SK-N-SH (cell line): ENCODE results near the gene MEOX1. TPM values are rescaled to one million over a fixed set of nuclear protein-coding genes. Genes with fewer than 3 reads are reported as not detected.

Source experiments
- CTCF ChIA-PET: fragments of 300-600, 350-600 bp; formaldehyde crosslinking; extraction: SDS; loops from one replicate; lab custom pipeline; 2021; lab: Yijun Ruan, JAX
- POLR2A ChIA-PET: fragments of 350-600 bp; sonication (Branson Sonifier 250); formaldehyde crosslinking; extraction: SDS; loops from one replicate; lab custom pipeline; 2020; ENCODE audit warnings: antibody characterized with exemption, inconsistent platforms; lab: Yijun Ruan, JAX
- DNase-seq: peaks from one replicate; pipeline ENCODE4 v3.0.0; 2012
- H2AFZ ChIP-seq: fragments of 200-600 bp; sonication (generic); 2 replicates; pipeline ENCODE4 v1.8.1; 2016; ENCODE audit warnings: antibody characterized with exemption, mild to moderate bottlenecking, low read depth
- H3F3A ChIP-seq: fragments of 200-600 bp; sonication (generic); replicated peaks from 2 replicates; pipeline ENCODE3; 2016; ENCODE audit warnings: antibody characterized with exemption, mild to moderate bottlenecking; ENCODE audit not compliant: insufficient read depth
- H3K27ac ChIP-seq, 2 experiments: fragments of 200-500 bp in 1 of 2; fragments of 200-600 bp in 1 of 2; sonication (Bioruptor generic) in 1 of 2; sonication (generic), shearing (Covaris generic) in 1 of 2; 2 replicates each; pipeline versions ENCODE4 v1.5.1 to v1.6.1; 2014 to 2016; ENCODE audit warnings: low read depth in 2 of 2, inconsistent platforms in 1 of 2, low read length in 1 of 2, mild to moderate bottlenecking in 1 of 2, mixed read lengths in 1 of 2
- H3K27me3 ChIP-seq: fragments of 200-600 bp; sonication (generic), shearing (Covaris generic); 2 replicates; pipeline ENCODE4 v1.6.1; 2016; ENCODE audit warnings: mixed run types; ENCODE audit not compliant: insufficient read depth
- H3K36me3 ChIP-seq, 2 experiments: fragments of 200-500 bp in 1 of 2; fragments of 200-600 bp in 1 of 2; sonication (Bioruptor generic) in 1 of 2; sonication (generic) in 1 of 2; replicated peaks in 1 of 2; 2 replicates each; pipeline versions ENCODE3 to v1.5.1; 2014 to 2016; ENCODE audit warnings: low read length in 1 of 2, mild to moderate bottlenecking in 1 of 2; ENCODE audit not compliant: insufficient read depth in 2 of 2, control insufficient read depth in 1 of 2
- H3K4me1 ChIP-seq, 2 experiments: fragments of 200-500 bp in 1 of 2; fragments of 200-600 bp in 1 of 2; sonication (Bioruptor generic) in 1 of 2; sonication (generic), shearing (Covaris generic) in 1 of 2; 2 replicates each; pipeline versions ENCODE4 v1.5.1 to v1.6.1; 2014 to 2016; ENCODE audit warnings: low read depth in 1 of 2, low read length in 1 of 2, mixed run types in 1 of 2; ENCODE audit not compliant: insufficient read depth in 2 of 2, control insufficient read depth in 1 of 2
- H3K4me2 ChIP-seq: fragments of 200-600 bp; sonication (generic), shearing (Covaris generic); 2 replicates; pipeline ENCODE4 v1.6.1; 2017; ENCODE audit warnings: mixed run types
- H3K4me3 ChIP-seq, 2 experiments: fragments of 200-500 bp in 1 of 2; fragments of 200-600 bp in 1 of 2; sonication (Bioruptor generic) in 1 of 2; sonication (generic), shearing (Covaris generic) in 1 of 2; 2 replicates each; pipeline versions ENCODE4 v1.5.1 to v1.8.1; 2014 to 2016; ENCODE audit warnings: low read depth in 2 of 2, inconsistent platforms in 1 of 2, low read length in 1 of 2, mild to moderate bottlenecking in 1 of 2, mixed read lengths in 1 of 2, moderate library complexity in 1 of 2
- H3K79me2 ChIP-seq: fragments of 200-600 bp; sonication (generic); 2 replicates; pipeline ENCODE4 v1.8.1; 2017; ENCODE audit warnings: mild to moderate bottlenecking; ENCODE audit not compliant: insufficient read depth
- H3K9ac ChIP-seq: fragments of 200-600 bp; sonication (generic); 2 replicates; pipeline ENCODE4 v1.6.1; 2017; ENCODE audit warnings: mixed run types
- H3K9me2 ChIP-seq: fragments of 200-600 bp; sonication (generic); 2 replicates; pipeline ENCODE4 v1.6.1; 2017; ENCODE audit warnings: mixed run types
- H3K9me3 ChIP-seq: fragments of 200-600 bp; sonication (generic); 2 replicates; pipeline ENCODE4 v1.6.1; 2017; ENCODE audit warnings: mixed run types, mild to moderate bottlenecking, moderate library complexity
- H4K20me1 ChIP-seq: fragments of 200-600 bp; sonication (generic); 2 replicates; pipeline ENCODE4 v1.6.1; 2017; ENCODE audit warnings: mild to moderate bottlenecking, mixed run types; ENCODE audit not compliant: insufficient read depth
- CHD2 ChIP-seq: fragments of 150-350 bp; IDR thresholded peaks from 2 replicates; pipeline ENCODE4 v1.6.1; 2018; ENCODE audit warnings: low read length; ENCODE audit not compliant: partially characterized antibody
- EP300 ChIP-seq, 2 experiments: IDR thresholded peaks; 2 replicates each; pipeline versions ENCODE4 v1.4.0 to v1.6.1; 2012; ENCODE audit warnings: borderline replicate concordance in 1 of 2, low read depth in 1 of 2, low read length in 1 of 2
- FOSL2 ChIP-seq: IDR thresholded peaks from 2 replicates; pipeline ENCODE4 v1.4.0; 2012; ENCODE audit warnings: low read depth, mild to moderate bottlenecking, moderate library complexity, borderline replicate concordance
- FOXJ3 ChIP-seq: sonication (generic); formaldehyde crosslinking; IDR thresholded peaks from 2 replicates; pipeline ENCODE4 v1.5.1; 2020; ENCODE audit warnings: mild to moderate bottlenecking, missing genetic modification reagents
- FOXM1 ChIP-seq: IDR thresholded peaks from 2 replicates; pipeline ENCODE4 v1.4.0; 2012; ENCODE audit warnings: low read depth, mild to moderate bottlenecking
- GABPA ChIP-seq: IDR thresholded peaks from 2 replicates; pipeline ENCODE4 v1.4.0; 2012; ENCODE audit warnings: low read depth, mild to moderate bottlenecking
- JUND ChIP-seq: IDR thresholded peaks from 2 replicates; pipeline ENCODE4 v1.4.0; 2012
- MEF2A ChIP-seq: IDR thresholded peaks from 2 replicates; pipeline ENCODE4 v1.4.0; 2012; ENCODE audit warnings: low read depth, borderline replicate concordance
- MXI1 ChIP-seq: IDR thresholded peaks from 2 replicates; pipeline ENCODE4 v1.6.1; 2012; ENCODE audit warnings: mild to moderate bottlenecking, low read depth, low read length, improper control_type of control experiment
- NRF1 ChIP-seq: IDR thresholded peaks from 2 replicates; pipeline ENCODE4 v1.6.1; 2012; ENCODE audit warnings: low read depth, mild to moderate bottlenecking, low read length
- POLR2AphosphoS5 ChIP-seq: IDR thresholded peaks from 2 replicates; pipeline ENCODE4 v1.6.1; 2012; ENCODE audit warnings: low read depth, low read length
- RCOR1 ChIP-seq: fragments of 150-350 bp; IDR thresholded peaks from 2 replicates; pipeline ENCODE4 v1.6.1; 2017; ENCODE audit warnings: antibody characterized with exemption, low read length
- RFX5 ChIP-seq: IDR thresholded peaks from 2 replicates; pipeline ENCODE4 v1.6.1; 2012; ENCODE audit warnings: mild to moderate bottlenecking, improper control_type of control experiment, low read length
- SIN3A ChIP-seq: IDR thresholded peaks from 2 replicates; pipeline ENCODE4 v1.6.1; 2012; ENCODE audit warnings: low read depth, mild to moderate bottlenecking, low read length, moderate library complexity, borderline replicate concordance
- SMC3 ChIP-seq: IDR thresholded peaks from 2 replicates; pipeline ENCODE4 v1.6.1; 2012; ENCODE audit warnings: low read depth, low read length, improper control_type of control experiment
- TAF1 ChIP-seq: IDR thresholded peaks from 2 replicates; pipeline ENCODE4 v1.6.1; 2012; ENCODE audit warnings: low read depth, mild to moderate bottlenecking, low read length, moderate library complexity, borderline replicate concordance
- TCF12 ChIP-seq: IDR thresholded peaks from 2 replicates; pipeline ENCODE4 v1.4.0; 2012
- YY1 ChIP-seq: IDR thresholded peaks from 2 replicates; pipeline ENCODE4 v1.4.0; 2012; ENCODE audit warnings: low read depth, mild to moderate bottlenecking
- WGBS: methylation state at CpG from one replicate; pipeline ENCODE4 v1.1.6; 2017; ENCODE audit warnings: low lambda C conversion rate; 5-methylcytosine and 5-hydroxymethylcytosine counted together
- polyA plus RNA-seq, 3 experiments: library from polyadenylated mRNA; depleted of rRNA; stranded (reverse); fragments of >200 nt; gene quantifications; 2 replicates each; pipeline ENCODE4 v1.2.3, GENCODE V29; 2012
- TF ChIP-seq, protein P1 (sequence below): IDR thresholded peaks from 2 replicates; pipeline ENCODE4 v1.4.0; 2012; ENCODE audit warnings: low read depth, borderline replicate concordance
- TF ChIP-seq, protein P2 (sequence below): fragments of 150-350 bp; IDR thresholded peaks from 2 replicates; pipeline ENCODE4 v1.6.1; 2016; ENCODE audit warnings: mild to moderate bottlenecking, low read depth, low read length
- TF ChIP-seq, protein P3 (sequence below): fragments of 200-600 bp; sonication (generic); IDR thresholded peaks from 2 replicates; pipeline ENCODE4 v1.6.1; 2017; ENCODE audit warnings: antibody characterized with exemption, mild to moderate bottlenecking, moderate library complexity
- TF ChIP-seq, protein P4 (sequence below): IDR thresholded peaks from 2 replicates; pipeline ENCODE4 v1.4.0; 2012; ENCODE audit warnings: low read depth

The MEOX1 gene
- polyA plus RNA-seq, 1 of the 3 experiments (the other 2 are of a cell fraction): 0.05 TPM

DNA sequence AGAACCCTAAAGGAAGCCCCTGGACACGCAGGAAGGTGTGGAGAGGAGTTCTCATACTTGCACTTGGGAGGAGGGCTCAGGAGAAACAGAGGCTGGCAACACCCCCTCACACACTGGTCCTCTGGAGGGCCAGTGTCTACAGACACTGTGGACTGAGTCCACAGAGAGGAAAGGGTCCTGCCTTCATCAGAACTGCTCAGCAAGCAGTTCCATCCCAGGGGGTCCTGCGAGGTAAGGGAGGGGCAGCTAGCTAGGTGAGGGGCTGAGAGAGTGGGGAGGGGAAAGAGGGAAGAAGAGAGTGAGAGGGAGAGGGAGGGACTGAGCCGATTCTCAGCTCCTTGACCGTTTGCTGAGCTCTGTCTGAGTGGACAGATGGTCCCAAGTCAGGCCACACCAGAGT lies 17.7 kb upstream of the MEOX1 start:
- H3F3A ChIP-seq: peaks cover 6% of the 10 kb centered on the region
- no peak overlapping the region for H3K9ac ChIP-seq
- no peak for DNase-seq
- H4K20me1 ChIP-seq: no peaks in the 10 kb centered on the region
- H3K9me3 ChIP-seq: no peaks in the 10 kb centered on the region
- ChIA-PET POLR2A (interaction anchor here (0.7 kb wide), 1 partner anchor 158 kb away, joined by 4 read pairs; no protein-coding TSS in a partner anchor), CTCF (interaction anchor here (1.3 kb wide), 1 partner anchor 201 kb away, joined by 3 read pairs; no protein-coding TSS in a partner anchor)
- no peak overlapping the region for H2AFZ ChIP-seq
- H3K36me3 ChIP-seq: no peaks in the 10 kb centered on the region
- H3K9me2 ChIP-seq: no peaks in the 10 kb centered on the region
- 32% methylated on average over 4 of the region's 4 CpGs for WGBS
- H3K4me3 ChIP-seq: no peak overlapping the region
- H3K4me1 ChIP-seq: peaks cover 0 to 3% of the 10 kb centered on the region in 2 experiments; a peak in 1 of 4 replicates
- H3K79me2 ChIP-seq: no peaks in the 10 kb centered on the region
- TF ChIP-seq TAF1: no peak
- TF ChIP-seq GABPA: no peak
- TF ChIP-seq POLR2AphosphoS5: no peak
- no peak for TF ChIP-seq TCF12
- no peak for TF ChIP-seq MXI1
- no peak for TF ChIP-seq EP300 (IDR thresholded peaks at IDR 0.05; ENCODE audit: borderline replicate concordance in 1 of 2, low read depth in 1 of 2, low read length in 1 of 2)
- no peak for TF ChIP-seq MEF2A
- no peak for TF ChIP-seq CHD2
- no peak for TF ChIP-seq NRF1
- TF ChIP-seq FOXM1: no peak
- TF ChIP-seq, protein P1, sequence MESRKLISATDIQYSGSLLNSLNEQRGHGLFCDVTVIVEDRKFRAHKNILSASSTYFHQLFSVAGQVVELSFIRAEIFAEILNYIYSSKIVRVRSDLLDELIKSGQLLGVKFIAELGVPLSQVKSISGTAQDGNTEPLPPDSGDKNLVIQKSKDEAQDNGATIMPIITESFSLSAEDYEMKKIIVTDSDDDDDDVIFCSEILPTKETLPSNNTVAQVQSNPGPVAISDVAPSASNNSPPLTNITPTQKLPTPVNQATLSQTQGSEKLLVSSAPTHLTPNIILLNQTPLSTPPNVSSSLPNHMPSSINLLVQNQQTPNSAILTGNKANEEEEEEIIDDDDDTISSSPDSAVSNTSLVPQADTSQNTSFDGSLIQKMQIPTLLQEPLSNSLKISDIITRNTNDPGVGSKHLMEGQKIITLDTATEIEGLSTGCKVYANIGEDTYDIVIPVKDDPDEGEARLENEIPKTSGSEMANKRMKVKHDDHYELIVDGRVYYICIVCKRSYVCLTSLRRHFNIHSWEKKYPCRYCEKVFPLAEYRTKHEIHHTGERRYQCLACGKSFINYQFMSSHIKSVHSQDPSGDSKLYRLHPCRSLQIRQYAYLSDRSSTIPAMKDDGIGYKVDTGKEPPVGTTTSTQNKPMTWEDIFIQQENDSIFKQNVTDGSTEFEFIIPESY: no peak
- TF ChIP-seq FOSL2: no peak
- no peaks in the 10 kb centered on the region for H3K27me3 ChIP-seq
- no peak overlapping the region for H3K4me2 ChIP-seq
- no peak overlapping the region for H3K27ac ChIP-seq

DNA sequence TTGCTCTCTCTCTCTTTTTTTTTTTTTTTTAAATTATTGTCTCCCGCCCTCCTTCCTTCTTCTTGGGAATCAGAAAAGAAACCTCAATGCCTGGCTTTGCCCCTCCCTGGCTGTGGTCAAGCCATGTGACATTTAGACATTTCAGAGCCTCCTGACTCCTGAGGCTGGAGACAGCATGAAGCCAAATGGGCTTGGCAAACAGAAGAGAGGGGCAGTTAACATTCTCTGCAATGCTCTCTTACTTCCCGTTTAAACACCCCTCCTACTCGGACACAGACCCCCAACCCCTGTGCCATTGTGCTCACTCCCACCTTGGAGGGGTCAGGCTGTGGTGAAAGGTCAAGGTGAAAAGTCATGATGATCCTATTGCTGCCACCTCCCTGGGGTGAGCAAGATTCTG lies 14.7 kb upstream of the MEOX1 start:
- POLR2A ChIA-PET: interaction anchor here (0.6 kb wide), 1 partner anchor 14 kb away, joined by 3 read pairs; no protein-coding TSS in a partner anchor
- TF ChIP-seq FOXM1 (no peak), RCOR1 (no peak), SIN3A (no peak), CHD2 (no peak), GABPA (no peak), FOXJ3 (CRISPR knock-in tag) (no peak), YY1 (no peak), RFX5 (no peak), FOSL2 (no peak), SMC3 (no peak), JUND (no peak)
- TF ChIP-seq, protein P2, sequence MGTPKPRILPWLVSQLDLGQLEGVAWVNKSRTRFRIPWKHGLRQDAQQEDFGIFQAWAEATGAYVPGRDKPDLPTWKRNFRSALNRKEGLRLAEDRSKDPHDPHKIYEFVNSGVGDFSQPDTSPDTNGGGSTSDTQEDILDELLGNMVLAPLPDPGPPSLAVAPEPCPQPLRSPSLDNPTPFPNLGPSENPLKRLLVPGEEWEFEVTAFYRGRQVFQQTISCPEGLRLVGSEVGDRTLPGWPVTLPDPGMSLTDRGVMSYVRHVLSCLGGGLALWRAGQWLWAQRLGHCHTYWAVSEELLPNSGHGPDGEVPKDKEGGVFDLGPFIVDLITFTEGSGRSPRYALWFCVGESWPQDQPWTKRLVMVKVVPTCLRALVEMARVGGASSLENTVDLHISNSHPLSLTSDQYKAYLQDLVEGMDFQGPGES: no peak
- TF ChIP-seq, protein P3, sequence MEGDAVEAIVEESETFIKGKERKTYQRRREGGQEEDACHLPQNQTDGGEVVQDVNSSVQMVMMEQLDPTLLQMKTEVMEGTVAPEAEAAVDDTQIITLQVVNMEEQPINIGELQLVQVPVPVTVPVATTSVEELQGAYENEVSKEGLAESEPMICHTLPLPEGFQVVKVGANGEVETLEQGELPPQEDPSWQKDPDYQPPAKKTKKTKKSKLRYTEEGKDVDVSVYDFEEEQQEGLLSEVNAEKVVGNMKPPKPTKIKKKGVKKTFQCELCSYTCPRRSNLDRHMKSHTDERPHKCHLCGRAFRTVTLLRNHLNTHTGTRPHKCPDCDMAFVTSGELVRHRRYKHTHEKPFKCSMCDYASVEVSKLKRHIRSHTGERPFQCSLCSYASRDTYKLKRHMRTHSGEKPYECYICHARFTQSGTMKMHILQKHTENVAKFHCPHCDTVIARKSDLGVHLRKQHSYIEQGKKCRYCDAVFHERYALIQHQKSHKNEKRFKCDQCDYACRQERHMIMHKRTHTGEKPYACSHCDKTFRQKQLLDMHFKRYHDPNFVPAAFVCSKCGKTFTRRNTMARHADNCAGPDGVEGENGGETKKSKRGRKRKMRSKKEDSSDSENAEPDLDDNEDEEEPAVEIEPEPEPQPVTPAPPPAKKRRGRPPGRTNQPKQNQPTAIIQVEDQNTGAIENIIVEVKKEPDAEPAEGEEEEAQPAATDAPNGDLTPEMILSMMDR: no peak
- TF ChIP-seq, protein P1: no peak
- TF ChIP-seq, protein P4, sequence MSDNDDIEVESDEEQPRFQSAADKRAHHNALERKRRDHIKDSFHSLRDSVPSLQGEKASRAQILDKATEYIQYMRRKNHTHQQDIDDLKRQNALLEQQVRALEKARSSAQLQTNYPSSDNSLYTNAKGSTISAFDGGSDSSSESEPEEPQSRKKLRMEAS: no peak

More for the DNA sequence above, 14.7 kb upstream of the MEOX1 start:
- no peaks in the 10 kb centered on the region for H3K27me3 ChIP-seq
- no peaks in the 10 kb centered on the region for H4K20me1 ChIP-seq
- peaks cover 6% of the 10 kb centered on the region for H3F3A ChIP-seq
- no peaks in the 10 kb centered on the region for H3K9me3 ChIP-seq
- H3K4me1 ChIP-seq: peaks cover 0 to 3% of the 10 kb centered on the region in 2 experiments; a peak in 1 of 4 replicates
- DNase-seq: no peak
- H3K79me2 ChIP-seq: no peaks in the 10 kb centered on the region
- no peak overlapping the region for H2AFZ ChIP-seq
- H3K36me3 ChIP-seq: no peaks in the 10 kb centered on the region
- no peak overlapping the region for H3K27ac ChIP-seq
- CTCF ChIA-PET: interaction anchor here (1.0 kb wide), 1 partner anchor 48 kb away, joined by 3 read pairs; no protein-coding TSS in a partner anchor
- 73% methylated on average over 3 of the region's 3 CpGs for WGBS
- no peaks in the 10 kb centered on the region for H3K9me2 ChIP-seq
- H3K4me3 ChIP-seq: no peak overlapping the region
- H3K9ac ChIP-seq: no peak overlapping the region
- H3K4me2 ChIP-seq: no peak overlapping the region
